Stimulated activated CD4-positive, alpha-beta T cell treated with anti-CD3 and anti-CD28 coated beads, Interleukin-4, amount 100 ng/mL, for 24 hours (primary cell): Measurements from ENCODE around the gene OSBPL5.

Experiments used
- DNase-seq: peaks from one replicate; pipeline ENCODE4 v3.0.0-alpha.2; 2020

OSBPL5 gene

GRCh38 chr11:3165152-3165705 is at the start of gene OSBPL5:
OSBPL5 (minus strand) TSS chr11:3165310; CDS start chr11:3129148, 36,162 bp downstream.
- peak; percentile 44 for DNase-seq

GRCh38 chr11:3214420-3214699 is 49.2 kb upstream of the OSBPL5 start:
- DNase-seq = no peak

GRCh38 chr11:3213659-3214419 is 48.7 kb upstream of the OSBPL5 start:
- no peak for DNase-seq

- DNase-seq = no peak
Observed at GRCh38 chr11:3208272-3208671, 43.2 kb upstream of the OSBPL5 start.

GRCh38 chr11:3207526-3208189 is 42.5 kb upstream of the OSBPL5 start:
- DNase-seq = no peak

- no peak for DNase-seq
Observed at GRCh38 chr11:3206922-3207204, 41.8 kb upstream of the OSBPL5 start.

- DNase-seq = no peak
Observed at GRCh38 chr11:3206156-3206921, 41.2 kb upstream of the OSBPL5 start.

- no peak for DNase-seq
Observed at GRCh38 chr11:3205261-3206155, 40.4 kb upstream of the OSBPL5 start.

GRCh38 chr11:3204141-3205015 is 39.3 kb upstream of the OSBPL5 start:
- DNase-seq = no peak

GRCh38 chr11:3203221-3204043 is 38.3 kb upstream of the OSBPL5 start:
- DNase-seq = no peak

- DNase-seq = no peak
Observed at GRCh38 chr11:3202759-3203158, 37.6 kb upstream of the OSBPL5 start.

GRCh38 chr11:3202305-3202704 is 37.2 kb upstream of the OSBPL5 start:
- no peak for DNase-seq

GRCh38 chr11:3201677-3202181 is 36.6 kb upstream of the OSBPL5 start:
- DNase-seq = no peak

- DNase-seq = no peak
Observed at GRCh38 chr11:3201112-3201581, 36.0 kb upstream of the OSBPL5 start.

- no peak for DNase-seq
Observed at GRCh38 chr11:3200388-3201111, 35.4 kb upstream of the OSBPL5 start.

GRCh38 chr11:3199537-3200295 is 34.6 kb upstream of the OSBPL5 start:
- DNase-seq = no peak

GRCh38 chr11:3198815-3199214 is 33.7 kb upstream of the OSBPL5 start:
- DNase-seq = no peak

GRCh38 chr11:3197878-3198528 is 32.9 kb upstream of the OSBPL5 start:
- no peak for DNase-seq
